IPS-18c (cell line): ENCODE results near the gene TMEM100.

Experiments
- H3K4me3 ChIP-seq: 2 replicates; pipeline ENCODE4 v1.7.0; 2013; ENCODE audit warnings: low read depth, mild to moderate bottlenecking, low read length, moderate library complexity; ENCODE audit not compliant: insufficient read depth
- H3K9me3 ChIP-seq: one replicate; pipeline ENCODE4 v1.6.1; 2013; ENCODE audit warnings: mild to moderate bottlenecking, low read length, moderate library complexity; ENCODE audit not compliant: control insufficient read depth, insufficient read depth

The TMEM100 gene

DNA sequence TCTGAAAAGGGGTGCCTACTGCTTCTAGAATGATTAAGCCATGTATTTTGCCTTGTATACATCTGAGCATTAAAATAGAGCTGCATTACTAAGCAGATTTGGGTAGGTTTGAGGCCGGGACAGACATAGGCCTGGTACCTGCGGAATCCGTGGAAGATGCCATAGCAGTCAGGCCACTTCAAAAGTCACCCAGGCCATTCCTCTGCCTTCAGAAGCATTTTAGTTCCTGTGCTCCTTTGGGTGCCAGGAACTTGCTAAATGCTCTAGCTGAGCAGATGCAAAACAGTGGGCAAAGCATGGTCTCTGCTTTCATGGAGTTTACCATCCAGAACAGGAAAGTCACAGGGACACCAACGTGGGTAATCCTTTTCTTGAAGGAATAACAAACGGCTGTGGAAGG, 5.7 kb upstream of the TMEM100 start:
- Histone ChIP-seq H3K4me3 (no peak overlapping the region), H3K9me3 (no peaks in the 10 kb centered on the region)

DNA sequence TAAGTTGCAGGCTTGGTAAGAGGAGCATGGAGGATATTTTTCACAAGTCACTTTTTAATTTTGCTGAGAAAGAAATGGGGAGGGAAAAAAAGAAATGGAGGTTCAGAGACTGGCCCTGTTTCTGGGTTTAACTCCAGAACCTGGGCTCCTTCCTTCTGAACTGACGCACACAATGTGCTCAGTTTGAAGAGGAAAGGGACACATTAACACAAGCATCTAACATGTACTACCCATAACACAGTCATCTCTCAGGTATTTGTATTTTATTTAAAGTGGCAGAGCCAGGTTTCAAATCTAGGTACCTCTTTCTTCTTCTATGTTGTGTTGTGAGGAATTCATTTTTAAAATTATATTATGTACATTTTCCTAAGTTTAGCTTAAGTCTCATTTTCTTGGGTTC, 5.3 kb upstream of the TMEM100 start:
- no peak overlapping the region for H3K4me3 ChIP-seq
- H3K9me3 ChIP-seq = no peaks in the 10 kb centered on the region

DNA sequence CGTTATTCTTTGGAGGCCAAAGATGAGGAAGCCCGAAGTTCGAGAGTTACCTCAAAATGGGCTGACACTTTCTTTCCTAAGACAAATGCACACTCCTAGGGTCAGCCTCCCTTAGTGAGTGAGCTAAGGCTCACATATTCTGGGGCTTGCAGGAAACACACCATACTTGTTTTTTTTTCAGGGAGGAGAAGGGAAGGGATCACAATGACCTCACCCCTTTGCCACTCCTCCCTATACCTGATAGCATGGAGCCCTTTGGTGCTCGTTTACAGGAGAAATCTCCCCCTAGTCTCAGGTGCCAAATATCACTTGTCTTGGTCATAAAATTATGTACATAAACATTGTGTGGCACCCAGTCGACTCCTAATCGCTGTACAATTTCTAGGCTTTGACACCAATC, 4.6 kb upstream of the TMEM100 start:
- Histone ChIP-seq H3K9me3 (no peaks in the 10 kb centered on the region), H3K4me3 (no peak overlapping the region)

DNA sequence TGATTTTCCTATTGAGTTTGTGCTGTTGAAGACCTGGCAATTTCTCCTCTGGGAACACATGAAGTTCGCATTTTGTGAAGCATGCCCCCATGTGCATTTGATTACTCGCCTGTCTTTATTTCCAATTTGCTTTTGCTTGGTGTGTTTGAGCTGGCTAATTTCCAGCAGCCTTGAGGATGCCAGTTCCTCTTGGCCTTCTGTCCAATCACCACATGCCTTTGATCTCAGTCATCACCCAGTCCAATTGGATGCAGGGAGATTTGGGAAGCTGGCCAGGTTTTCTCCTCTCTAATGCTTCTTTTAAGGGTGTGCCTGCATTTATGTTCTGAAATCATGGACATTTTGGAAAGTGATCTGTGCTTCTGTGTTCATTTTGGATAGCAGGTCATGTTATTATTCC, 3.8 kb upstream of the TMEM100 start:
- no peaks in the 10 kb centered on the region for H3K9me3 ChIP-seq
- H3K4me3 ChIP-seq = no peak overlapping the region

DNA sequence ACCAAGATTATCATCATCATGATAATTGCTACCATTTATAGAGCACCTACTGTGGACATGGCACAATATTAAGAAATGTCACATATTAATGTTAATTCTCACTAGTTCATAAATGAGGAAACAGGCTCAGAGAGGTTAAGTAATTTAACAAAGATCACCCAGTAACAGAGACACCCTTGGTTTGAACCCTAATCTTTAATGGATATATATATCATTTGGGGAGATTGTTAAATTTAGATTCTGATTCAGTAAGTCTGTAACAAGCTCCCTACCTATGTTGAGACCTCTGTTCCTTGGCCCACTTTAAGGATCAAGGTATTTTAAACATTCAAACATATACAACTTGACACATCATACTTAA, 804 bp upstream of the TMEM100 start:
- Histone ChIP-seq H3K9me3 (no peaks in the 10 kb centered on the region), H3K4me3 (no peak overlapping the region)

DNA sequence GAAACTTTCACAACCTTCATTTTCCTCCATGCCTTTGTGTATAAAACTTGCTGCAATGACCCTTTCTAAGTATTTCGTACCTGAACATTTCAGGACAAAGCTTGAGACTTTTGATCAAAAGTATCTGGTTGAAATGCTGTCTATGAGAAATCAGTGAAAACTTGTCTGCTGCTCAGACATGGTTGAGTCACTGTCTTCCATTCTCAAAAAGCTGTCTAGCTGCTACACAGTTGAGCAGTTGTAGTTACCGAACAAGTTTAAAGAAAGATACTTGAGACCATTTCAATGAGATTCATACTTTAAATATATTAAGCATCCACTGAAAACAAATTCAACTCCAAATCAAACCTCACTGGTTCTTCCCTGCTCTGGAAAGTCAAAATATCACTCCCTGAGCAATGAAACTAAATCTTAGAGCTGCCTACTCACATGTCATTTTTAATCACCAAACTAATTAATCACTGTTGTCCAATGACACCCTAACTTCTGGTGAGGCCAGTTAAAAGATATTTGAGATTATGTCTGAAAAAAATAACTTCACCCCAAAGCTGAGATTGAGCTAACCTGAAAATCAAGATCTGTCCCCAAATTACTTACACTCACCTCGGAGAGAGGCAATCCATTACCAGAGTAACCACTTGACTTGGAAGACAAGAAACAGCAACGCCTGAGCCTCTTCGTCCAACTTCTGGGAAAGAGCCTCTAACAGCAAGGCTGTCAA, 488 bp downstream of the TMEM100 start:
- Histone ChIP-seq H3K9me3 (no peaks in the 10 kb centered on the region), H3K4me3 (no peak overlapping the region)

DNA sequence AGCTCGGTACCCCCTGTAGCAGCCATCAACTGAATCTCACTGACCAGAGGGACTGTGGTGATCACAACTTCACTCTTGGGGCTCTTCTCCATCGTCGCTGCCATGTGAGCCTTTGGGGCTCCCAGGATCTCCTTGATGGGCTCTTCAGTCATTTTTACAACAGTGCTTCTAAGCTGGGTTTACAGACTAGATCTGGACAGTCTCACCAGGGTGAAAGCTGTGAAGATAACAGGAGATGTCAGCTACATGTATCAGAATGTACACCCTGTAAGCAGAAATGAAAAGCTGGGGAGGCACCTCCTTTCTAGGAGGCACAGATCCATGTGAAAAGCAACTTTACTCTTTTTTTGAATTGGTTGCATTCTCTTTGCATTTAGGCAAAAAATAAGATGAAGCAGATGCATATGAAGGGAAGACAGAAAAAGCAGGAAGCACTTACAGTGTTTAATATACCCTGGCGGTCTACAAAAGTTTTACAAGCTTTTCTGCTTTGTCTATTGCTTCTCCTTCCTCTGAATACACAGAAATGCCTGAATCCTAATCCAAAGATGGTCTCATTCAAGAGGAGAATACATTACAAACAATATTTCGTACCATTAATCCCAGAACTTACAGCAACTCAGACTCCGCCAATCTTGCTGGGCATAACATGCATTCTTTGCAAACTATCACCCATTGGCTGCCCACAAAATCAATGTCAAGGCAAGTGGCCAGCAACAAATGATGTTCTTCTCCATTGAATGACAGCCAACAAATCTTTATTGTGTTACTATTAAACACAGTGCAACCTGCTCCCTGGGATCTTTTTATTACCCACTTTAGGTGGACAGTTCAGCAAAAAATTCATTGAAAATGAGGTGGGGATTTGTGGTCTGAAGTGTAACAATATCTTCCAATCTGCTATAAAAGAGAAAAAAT, 1.5 kb downstream of the TMEM100 start:
- H3K9me3 ChIP-seq = no peaks in the 10 kb centered on the region
- no peak overlapping the region for H3K4me3 ChIP-seq

DNA sequence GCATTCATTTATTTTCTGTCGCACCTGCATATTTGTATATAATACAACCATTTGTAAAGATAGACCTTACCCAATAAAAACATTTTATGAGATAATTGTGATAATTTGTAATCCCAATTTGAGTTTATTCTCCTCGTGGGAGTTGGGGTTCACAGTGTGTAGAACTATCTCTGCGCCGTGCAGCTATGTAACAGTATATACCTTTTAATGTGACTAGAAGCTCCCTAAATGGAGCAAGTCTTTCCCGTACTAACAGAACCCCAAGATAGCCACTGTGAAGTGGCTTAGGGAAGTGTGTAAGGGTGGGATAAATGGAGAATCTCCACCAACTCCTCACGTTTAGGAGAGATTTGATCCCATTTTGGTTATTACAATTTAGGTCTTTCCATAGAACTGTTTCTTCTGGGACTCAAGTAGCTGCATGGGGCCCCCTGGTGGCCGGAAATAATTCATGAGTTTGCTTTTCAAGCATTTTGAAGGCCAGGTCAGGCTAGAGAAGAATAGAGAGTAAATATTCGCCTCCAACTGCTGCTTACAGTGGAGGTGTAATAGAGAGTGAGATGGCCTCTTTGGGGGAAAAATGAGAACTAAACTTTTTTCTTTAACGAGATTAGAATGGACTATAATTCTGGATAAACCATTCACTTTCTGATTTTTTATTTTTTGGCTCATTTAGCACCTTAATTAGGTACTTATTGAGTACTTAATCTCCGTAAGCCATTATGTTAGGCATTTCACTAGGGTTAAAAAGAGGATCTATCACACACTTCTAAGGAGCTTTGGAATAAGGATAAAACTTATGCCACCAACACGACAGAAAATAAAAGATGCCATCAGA, 4.5 kb downstream of the TMEM100 start:
- Histone ChIP-seq H3K9me3 (no peaks in the 10 kb centered on the region), H3K4me3 (no peak overlapping the region)

DNA sequence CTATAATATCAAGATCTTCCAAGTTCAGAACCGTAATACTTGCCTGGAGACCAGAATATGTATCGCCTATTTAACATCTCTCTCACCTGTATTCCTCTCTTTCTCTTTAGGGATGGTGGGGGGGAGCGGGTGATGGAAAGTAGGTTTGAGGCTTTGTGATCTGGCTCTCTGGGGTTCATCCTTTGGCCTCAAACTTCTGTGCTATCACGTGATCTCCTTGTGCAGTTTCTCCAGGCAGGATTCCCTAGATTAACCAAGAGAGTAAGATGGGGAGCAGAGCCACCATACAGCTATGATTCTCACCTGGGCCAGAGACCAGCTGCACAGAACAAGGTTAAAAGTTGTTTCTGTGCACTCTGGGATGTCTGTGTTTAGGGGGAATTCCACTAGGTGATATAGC, 5.2 kb downstream of the TMEM100 start:
- Histone ChIP-seq H3K4me3 (no peak overlapping the region), H3K9me3 (no peaks in the 10 kb centered on the region)

DNA sequence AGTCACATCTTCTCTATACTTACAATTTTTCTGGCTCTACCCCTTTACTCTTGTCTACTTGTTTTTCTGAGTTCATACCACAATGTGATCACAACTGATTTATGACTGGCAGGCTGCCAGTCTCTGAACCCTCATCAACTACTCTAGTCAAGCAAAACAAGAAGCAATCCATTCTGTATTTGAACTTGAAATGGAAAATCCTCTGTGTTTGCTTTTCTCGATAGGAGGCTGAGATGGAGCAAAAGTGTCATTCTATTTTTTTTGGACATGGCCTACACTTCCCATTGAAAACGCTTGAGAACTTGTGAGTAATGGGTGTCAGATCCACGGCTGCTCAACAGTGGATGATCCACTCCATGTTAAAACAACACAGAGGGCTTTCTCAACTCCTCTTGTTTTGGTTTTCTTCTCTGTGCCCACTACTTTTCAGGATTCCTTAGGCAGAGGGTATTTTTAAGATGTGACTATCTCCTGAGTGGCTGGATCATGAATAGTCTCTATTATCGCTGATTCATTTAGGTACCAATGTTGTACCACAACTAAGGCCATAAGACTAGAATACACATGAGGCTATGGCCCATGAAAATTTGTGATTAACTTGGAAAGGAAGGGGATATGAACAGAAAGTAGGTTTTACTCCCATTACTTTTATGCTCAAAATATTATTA, 11.7 kb downstream of the TMEM100 start:
- H3K4me3 ChIP-seq = no peak overlapping the region
- no peaks in the 10 kb centered on the region for H3K9me3 ChIP-seq

DNA sequence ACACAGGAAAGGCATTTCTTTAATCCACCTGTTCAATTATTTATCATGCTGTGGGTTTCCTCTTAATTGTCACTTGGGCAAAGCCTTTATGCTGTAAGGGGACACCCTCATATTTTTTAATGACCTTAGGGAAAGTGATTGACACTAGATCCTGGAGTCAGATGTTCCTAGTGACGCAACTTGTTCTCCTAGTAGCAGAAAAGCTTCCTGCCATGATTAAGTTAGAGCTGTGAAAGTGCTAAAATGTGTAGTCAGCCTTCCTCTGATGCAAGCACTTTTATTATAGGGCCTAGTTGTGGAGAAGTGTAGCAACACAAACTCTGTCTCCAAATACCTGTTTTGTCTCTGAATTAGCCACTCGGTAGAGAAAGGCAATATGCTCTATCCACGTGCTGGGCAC, 12.3 kb downstream of the TMEM100 start:
- H3K9me3 ChIP-seq = no peaks in the 10 kb centered on the region
- H3K4me3 ChIP-seq = no peak overlapping the region

DNA sequence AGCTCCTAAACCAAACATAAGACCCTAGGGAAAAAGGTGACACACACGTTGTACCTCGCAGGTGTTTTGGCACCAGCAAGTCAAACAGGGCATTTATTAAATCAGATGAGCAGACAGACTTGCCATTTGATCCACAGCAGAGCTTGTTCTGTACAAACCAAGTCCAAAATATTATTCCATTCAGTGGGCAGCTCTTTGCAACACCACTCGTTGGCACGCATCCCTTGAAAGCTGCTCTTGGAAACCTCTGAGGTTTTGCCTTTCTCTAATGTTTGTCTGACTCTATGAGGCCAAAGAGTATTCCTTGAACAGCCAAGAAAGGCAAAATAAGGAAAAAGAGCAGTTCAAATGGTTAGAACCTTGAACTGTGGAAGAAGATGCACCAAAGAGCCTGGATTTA, 12.7 kb downstream of the TMEM100 start:
- no peaks in the 10 kb centered on the region for H3K9me3 ChIP-seq
- no peak overlapping the region for H3K4me3 ChIP-seq

DNA sequence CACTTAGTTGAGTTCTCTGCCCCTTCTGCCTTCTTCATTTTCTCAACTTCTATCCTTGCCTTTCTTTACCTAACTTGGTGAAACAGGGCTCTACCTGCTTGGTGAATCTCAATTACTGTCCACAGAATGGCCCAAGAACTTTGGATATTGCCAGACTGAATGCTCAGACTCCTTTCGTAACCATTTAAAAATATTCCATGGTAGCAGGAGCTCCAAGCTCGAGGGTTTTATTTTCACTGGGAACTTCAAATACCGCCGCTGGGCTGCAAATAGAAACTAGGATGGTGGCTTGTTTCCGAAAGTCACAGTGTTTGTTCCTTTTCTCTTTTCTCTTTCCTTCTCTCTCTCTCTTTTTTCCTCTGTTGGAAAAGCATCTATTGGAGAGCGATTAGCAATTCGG, 13.2 kb downstream of the TMEM100 start:
- no peak overlapping the region for H3K4me3 ChIP-seq
- no peaks in the 10 kb centered on the region for H3K9me3 ChIP-seq

DNA sequence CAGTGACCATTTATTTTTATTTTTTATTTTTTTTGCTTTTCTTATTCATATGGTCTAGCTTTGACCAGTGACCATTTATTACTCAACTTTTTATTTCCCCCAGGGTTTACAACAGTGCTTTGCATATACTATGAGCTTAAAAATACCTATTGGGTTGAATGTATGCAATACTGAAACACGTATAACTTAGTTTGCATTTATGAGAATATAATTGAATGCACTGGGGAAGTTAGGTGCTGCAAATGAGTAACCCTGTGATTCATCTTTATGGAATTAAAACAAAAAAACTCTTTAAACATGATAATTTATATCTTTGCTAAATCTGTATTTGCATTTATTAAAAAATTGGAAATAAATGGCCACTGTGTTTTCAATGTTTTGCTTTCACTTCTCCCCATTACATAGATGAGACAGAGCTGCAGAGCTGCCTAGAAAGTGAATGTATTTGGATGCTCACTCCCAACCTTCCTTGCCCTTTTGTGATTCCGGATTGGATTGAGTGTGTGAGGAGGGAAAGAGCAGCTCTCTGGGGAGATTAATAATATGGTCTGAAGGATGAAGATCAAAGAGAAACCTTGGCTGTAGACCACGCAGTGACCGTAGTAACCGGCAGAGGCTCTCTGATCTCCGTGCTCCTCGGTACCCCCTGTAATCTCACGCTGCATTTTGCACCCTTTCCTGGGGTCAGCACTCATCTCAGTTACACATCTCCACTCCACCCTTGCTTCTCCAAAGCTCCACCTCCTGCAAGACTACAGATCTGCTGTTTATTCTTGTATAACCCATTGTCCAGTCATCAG, 14.3 kb downstream of the TMEM100 start:
- Histone ChIP-seq H3K9me3 (no peaks in the 10 kb centered on the region), H3K4me3 (no peak overlapping the region)

DNA sequence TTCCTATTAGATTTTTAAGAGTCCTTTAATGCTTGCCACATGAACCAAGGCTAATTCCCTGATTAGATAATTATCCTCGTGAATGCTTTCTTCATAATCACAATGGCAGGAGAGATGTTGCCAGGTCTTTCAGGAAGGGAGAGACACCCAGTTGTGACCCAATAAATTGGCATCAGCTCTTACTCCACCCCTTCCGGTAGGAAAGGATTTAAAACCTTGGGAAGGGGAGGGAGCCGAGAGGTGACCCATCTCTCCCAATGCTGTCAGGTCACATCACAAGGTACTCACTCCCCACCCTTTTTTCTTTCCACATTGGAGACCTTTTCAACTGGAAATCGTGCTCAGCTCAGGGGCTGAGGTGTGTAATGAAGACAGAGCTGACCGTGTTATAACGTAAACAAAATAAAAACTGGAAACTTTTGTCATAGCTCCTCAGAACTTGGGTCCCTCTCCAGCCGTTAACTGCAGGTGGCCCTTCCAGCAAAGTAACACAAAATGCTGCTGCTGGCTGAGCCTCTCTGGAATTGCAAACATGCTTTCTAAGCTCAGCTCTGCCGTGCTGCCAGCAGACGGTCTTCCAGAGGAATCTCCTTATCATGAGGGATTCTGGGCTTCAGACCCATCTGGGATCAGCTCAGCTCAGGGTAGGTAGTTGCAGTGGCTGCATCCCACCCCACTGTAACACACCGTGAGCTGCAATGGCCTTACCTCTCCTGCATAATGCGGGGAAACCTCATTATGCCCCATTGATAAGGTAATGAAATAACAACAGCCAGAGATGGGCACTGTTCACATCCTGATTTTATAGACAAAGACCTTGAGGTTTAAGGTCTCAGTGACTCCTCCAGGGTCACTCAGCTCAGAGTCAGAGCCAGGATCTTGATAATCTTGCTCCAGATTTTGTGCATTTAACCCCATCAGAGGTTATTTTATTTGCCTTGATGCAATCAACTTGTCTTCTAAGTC, 15.6 kb downstream of the TMEM100 start:
- H3K4me3 ChIP-seq = no peak overlapping the region
- no peaks in the 10 kb centered on the region for H3K9me3 ChIP-seq

DNA sequence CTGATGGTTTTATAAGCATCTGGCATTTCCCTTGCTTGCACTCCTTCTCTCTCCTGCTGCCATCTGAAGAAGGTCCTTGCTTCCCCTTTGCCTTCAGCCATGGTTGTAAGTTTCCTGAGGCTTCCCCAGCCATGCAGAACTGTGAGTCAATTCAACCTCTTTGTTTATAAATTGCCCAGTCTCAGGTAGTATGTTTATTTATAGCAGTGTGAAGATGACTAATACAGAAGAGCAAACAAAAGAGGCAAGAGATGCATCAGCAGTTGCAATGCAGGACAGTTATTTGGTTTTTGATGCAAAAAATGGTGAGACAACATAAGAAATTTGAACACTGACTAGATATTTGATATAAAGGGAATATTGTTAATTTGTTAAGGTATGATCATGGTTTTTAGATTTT, 16.8 kb downstream of the TMEM100 start:
- H3K4me3 ChIP-seq = no peak overlapping the region
- no peaks in the 10 kb centered on the region for H3K9me3 ChIP-seq
